A549 (cell line): Measurements from ENCODE around the gene HOXA7. TPM values are rescaled to one million over a fixed set of nuclear protein-coding genes. Genes with fewer than 3 reads are reported as not detected.

Source experiments
- ATAC-seq, 2 experiments: fragments of 200-7000 bp in 1 of 2; fragments of >200 bp in 1 of 2; cut with Nextera tagmentation in 1 of 2; cut with Tn5 transposase in 1 of 2; 3 replicates each; pipeline versions ENCODE4 v1.8.0 to v1.9.1; 2018 to 2020; ENCODE audit warnings: mild to moderate bottlenecking in 1 of 2, moderate library complexity in 1 of 2
- CTCF ChIA-PET: fragments of 300-600 bp; sonication (Branson Sonifier 250); formaldehyde crosslinking; extraction: SDS; loops from one replicate; lab custom pipeline; 2021; ENCODE audit warnings: antibody characterized with exemption, inconsistent platforms; lab: Yijun Ruan, JAX
- POLR2A ChIA-PET: fragments of 350-600 bp; formaldehyde crosslinking; extraction: SDS; loops from one replicate; lab custom pipeline; 2021; ENCODE audit warnings: antibody characterized with exemption, inconsistent platforms; lab: Yijun Ruan, JAX
- DNase-seq, 2 experiments: peaks; one replicate each; pipeline versions ENCODE4 v3.0.0 to v3.0.0-alpha.2; 2011 to 2016; ENCODE audit warnings: low read depth in 1 of 2, low spot score in 1 of 2
- FAIRE-seq: peaks from 2 replicates; lab custom pipeline; 2011; peaks lifted over from hg19 to GRCh38; lab: Jason Lieb, UNC
- H3K27ac ChIP-seq, 2 experiments: fragments of >200 bp; sonication (Bioruptor Twin); formaldehyde crosslinking; 3 replicates each; pipeline ENCODE4 v1.5.1; 2016 to 2017
- H3K4me1 ChIP-seq: fragments of >200 bp; sonication (Bioruptor Twin); formaldehyde crosslinking; 3 replicates; pipeline ENCODE4 v1.6.1; 2016
- H3K4me2 ChIP-seq: fragments of >200 bp; sonication (Bioruptor Twin); formaldehyde crosslinking; 3 replicates; pipeline ENCODE4 v1.6.1; 2016
- H3K4me3 ChIP-seq: fragments of >200 bp; sonication (Bioruptor Twin); formaldehyde crosslinking; 3 replicates; pipeline ENCODE4 v1.5.1; 2016
- H3K9me3 ChIP-seq: fragments of >200 bp; sonication (Bioruptor Twin); formaldehyde crosslinking; 3 replicates; pipeline ENCODE4 v1.6.1; 2016
- CTCF ChIP-seq: fragments of >200 bp; sonication (Bioruptor Twin); formaldehyde crosslinking; IDR thresholded peaks from 3 replicates; pipeline ENCODE4 v1.5.1; 2016
- EHF ChIP-seq: fragments of 250-450 bp; sonication (Bioruptor Pico); IDR thresholded peaks from 2 replicates; pipeline ENCODE4 v1.5.0; 2020; ENCODE audit warnings: mild to moderate bottlenecking
- FOXS1 ChIP-seq: fragments of 250-450 bp; sonication (Bioruptor Pico); IDR thresholded peaks from 2 replicates; pipeline ENCODE4 v1.5.0; 2020; ENCODE audit warnings: mild to moderate bottlenecking, moderate library complexity
- HMGXB4 ChIP-seq: fragments of 250-450 bp; sonication (Bioruptor Pico); IDR thresholded peaks from 2 replicates; pipeline ENCODE4 v1.5.0; 2021; ENCODE audit warnings: mild to moderate bottlenecking, moderate library complexity, borderline replicate concordance
- JUN ChIP-seq, 2 experiments: fragments of >200 bp; sonication (Bioruptor Twin); formaldehyde crosslinking; IDR thresholded peaks; 2 replicates in 1 of 2; 3 replicates in 1 of 2; pipeline ENCODE4 v1.6.1; 2016 to 2017
- MYC ChIP-seq: IDR thresholded peaks from 2 replicates; pipeline ENCODE4 v1.6.1; 2012; ENCODE audit warnings: mild to moderate bottlenecking, inconsistent platforms, low read length, improper control_type of control experiment, borderline replicate concordance
- POLR2A ChIP-seq: IDR thresholded peaks from 2 replicates; pipeline ENCODE4 v1.6.1; 2012; ENCODE audit warnings: mild to moderate bottlenecking, low read length
- RAD21 ChIP-seq, 2 experiments: fragments of >200 bp in 1 of 2; sonication (Bioruptor Twin) in 1 of 2; formaldehyde crosslinking in 1 of 2; IDR thresholded peaks in 1 of 2; conservative IDR thresholded peaks in 1 of 2; 2 replicates in 1 of 2; 3 replicates in 1 of 2; pipeline ENCODE4 v1.6.1; 2012 to 2018; ENCODE audit warnings: inconsistent platforms in 1 of 2
- SMC3 ChIP-seq: fragments of >200 bp; sonication (Bioruptor Twin); formaldehyde crosslinking; IDR thresholded peaks from 3 replicates; pipeline ENCODE4 v1.6.1; 2018; ENCODE audit warnings: inconsistent platforms
- WGBS: methylation state at CpG from one replicate; pipeline ENCODE4 v1.1.6; 2017; ENCODE audit errors: missing lambda C conversion rate; 5-methylcytosine and 5-hydroxymethylcytosine counted together
- polyA plus RNA-seq, 4 experiments: library from polyadenylated mRNA; depleted of rRNA in 3 of 4; stranded (reverse); fragments of >200 nt; fragmentation: RNase III in 1 of 4; extraction: RNeasy Plus Mini Kit Qiagen cat#74134 plus additional on column Dnase treatment in 1 of 4; gene quantifications; 2 replicates in 3 of 4; 3 replicates in 1 of 4; pipeline ENCODE4 v1.2.3, GENCODE V29; 2011 to 2017
- TF ChIP-seq, protein P1 (sequence below): fragments of >200 bp; sonication (Bioruptor Twin); formaldehyde crosslinking; IDR thresholded peaks from 3 replicates; pipeline ENCODE4 v1.6.1; 2016
- TF ChIP-seq, protein P2 (sequence below): fragments of 150-350 bp; IDR thresholded peaks from 2 replicates; pipeline ENCODE4 v1.6.1; 2014; ENCODE audit warnings: low read depth, mild to moderate bottlenecking, low read length
- TF ChIP-seq, protein P3 (sequence below): IDR thresholded peaks from 2 replicates; pipeline ENCODE4 v1.6.1; 2012

HOXA7 gene
- polyA plus RNA-seq, 2 of the 4 experiments (the other 2 are of a cell fraction) = 4.1 to 4.8 TPM

DNA sequence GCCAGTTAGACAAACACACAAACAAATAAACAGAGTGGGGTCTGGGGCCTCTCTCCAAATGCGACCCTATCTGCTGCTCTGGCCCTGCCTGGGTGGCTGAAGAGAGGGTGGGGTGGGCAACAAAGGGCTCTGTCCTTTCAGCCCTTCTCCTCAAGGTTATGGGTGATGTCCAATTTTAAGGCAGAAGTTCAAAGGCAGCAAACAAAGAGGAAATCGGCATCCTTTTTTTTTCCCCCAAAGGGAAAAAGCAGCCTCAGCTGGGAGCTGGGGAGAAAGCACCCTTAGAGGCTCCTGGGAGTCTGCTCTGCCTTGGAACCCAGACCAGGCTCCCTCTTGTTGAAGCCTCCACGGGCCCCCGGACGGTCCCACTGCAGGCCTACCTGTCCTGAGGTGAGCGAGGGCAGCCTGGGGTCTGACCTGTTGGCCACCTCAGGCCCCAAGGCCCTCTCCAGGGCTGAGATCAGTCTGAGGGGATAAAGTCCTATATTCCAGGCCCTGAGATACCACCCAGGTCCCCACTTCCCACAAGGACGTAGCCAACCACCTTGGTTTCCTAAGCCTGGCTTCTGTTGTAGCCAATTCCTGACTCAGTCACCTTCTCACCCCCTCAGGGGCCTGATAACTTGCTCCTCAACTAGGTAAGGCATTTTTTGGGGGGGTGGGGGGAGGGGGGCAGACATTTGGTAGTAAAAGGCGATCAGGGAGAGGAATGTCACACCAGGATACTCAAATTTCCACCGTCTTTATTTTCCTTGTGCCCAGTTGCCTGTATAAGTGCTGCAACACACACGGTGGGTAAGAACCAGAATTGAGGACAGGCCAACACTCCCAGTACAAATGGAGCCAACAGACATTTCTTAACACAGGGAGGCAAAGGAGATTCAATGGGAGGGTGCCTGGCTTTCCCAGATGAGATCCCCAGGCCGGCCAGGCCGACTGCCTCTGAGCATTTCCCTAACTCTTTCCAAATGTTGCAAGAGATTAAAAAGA, 24.3 kb upstream of the HOXA7 start (continued):
- no peak for TF ChIP-seq CTCF
- TF ChIP-seq, protein P1, sequence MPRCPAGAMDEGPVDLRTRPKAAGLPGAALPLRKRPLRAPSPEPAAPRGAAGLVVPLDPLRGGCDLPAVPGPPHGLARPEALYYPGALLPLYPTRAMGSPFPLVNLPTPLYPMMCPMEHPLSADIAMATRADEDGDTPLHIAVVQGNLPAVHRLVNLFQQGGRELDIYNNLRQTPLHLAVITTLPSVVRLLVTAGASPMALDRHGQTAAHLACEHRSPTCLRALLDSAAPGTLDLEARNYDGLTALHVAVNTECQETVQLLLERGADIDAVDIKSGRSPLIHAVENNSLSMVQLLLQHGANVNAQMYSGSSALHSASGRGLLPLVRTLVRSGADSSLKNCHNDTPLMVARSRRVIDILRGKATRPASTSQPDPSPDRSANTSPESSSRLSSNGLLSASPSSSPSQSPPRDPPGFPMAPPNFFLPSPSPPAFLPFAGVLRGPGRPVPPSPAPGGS = no peak
- TF ChIP-seq MYC = no peak
- TF ChIP-seq, protein P2, sequence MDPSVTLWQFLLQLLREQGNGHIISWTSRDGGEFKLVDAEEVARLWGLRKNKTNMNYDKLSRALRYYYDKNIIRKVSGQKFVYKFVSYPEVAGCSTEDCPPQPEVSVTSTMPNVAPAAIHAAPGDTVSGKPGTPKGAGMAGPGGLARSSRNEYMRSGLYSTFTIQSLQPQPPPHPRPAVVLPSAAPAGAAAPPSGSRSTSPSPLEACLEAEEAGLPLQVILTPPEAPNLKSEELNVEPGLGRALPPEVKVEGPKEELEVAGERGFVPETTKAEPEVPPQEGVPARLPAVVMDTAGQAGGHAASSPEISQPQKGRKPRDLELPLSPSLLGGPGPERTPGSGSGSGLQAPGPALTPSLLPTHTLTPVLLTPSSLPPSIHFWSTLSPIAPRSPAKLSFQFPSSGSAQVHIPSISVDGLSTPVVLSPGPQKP = no peak

DNA sequence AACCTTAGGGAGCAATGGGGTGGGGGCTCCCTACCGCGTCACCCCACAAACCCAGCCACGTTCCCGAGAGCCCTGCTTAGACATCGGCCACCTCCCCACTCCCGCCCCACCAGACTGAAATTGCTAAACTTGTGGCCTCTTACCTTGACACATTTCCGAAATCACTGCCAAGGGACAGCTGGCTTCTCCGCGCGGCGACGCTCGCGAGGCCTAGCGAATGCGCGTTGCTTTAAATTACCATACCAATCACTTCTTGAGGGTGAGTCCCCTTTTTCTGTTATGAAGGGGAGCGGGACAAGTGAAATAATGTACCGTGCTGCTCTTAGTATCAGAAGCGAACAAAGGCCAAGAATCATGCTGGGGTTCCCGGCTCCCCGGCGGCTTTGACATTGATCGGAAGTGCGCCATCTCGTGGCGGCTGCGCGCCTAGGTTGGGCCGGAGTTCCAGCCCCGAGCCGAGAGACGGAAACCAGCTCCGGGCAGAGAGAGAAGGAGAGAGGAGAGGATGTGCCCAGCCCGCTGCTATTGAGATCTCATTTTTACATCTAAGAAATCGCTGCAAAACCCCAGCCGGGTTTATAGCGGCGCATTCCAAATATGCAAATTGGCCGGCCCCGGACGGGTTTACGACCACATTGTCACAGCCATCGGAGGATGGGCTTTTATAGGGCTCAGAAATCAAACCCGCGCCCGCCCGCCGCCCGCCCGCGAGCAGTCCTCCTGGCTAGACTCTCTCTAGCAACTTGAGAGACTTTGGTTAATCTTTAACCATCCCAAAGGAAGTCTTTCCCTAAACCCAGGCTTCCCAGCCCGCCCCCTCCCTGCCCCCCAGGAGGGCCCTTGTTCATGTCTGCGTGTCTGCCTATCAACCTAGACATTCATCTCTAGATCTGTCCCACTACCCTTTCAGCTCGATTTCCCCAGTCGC, 23.3 kb upstream of the HOXA7 start:
- no peaks in the 10 kb centered on the region for H3K9me3 ChIP-seq
- peaks cover 21% of the 10 kb centered on the region for H3K4me1 ChIP-seq
- 30% methylated on average over 53 of the region's 56 CpGs for WGBS
- POLR2A ChIA-PET = interaction anchor here (1.0 to 1.5 kb wide), 3 partner anchors 23 to 560 kb away, joined by 3 read pairs; partner anchors contain the start of genes HOXA7 and TAX1BP1
- H3K27ac ChIP-seq = peak overlapping the region; percentile 84 to 87
- CTCF ChIA-PET = interaction anchor here (0.6 to 3.4 kb wide), 43 partner anchors 9 to 1292 kb away, joined by 3 to 33 read pairs (median 4); partner anchors contain the start of genes HOXA13, HOXA3, HOXA5 and HOXA7
- 0 out of 2 replicates have a peak, but pooled peaks have one; percentile 28 for TF ChIP-seq FOXS1 (CRISPR knock-in tag)
- no peak for TF ChIP-seq EHF (CRISPR knock-in tag)
- TF ChIP-seq, protein P3, sequence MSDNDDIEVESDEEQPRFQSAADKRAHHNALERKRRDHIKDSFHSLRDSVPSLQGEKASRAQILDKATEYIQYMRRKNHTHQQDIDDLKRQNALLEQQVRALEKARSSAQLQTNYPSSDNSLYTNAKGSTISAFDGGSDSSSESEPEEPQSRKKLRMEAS = no peak
- TF ChIP-seq SMC3 = peak; percentile 54; the same call in 2 of the 3 replicates
- TF ChIP-seq, protein P1 = 0 out of 3 replicates have a peak, but pooled peaks have one; percentile 32
- peak; percentile 84 for TF ChIP-seq CTCF
- peak; percentile 10 to 36; a peak in 1 of 5 replicates for TF ChIP-seq RAD21 (conservative IDR thresholded peaks at IDR 0.05 in 1 of 2, IDR thresholded peaks at IDR 0.05 in 1 of 2)
- peak; percentile 31; the same call in 1 of the 2 replicates for TF ChIP-seq POLR2A
- no peak for TF ChIP-seq HMGXB4 (CRISPR knock-in tag)
- TF ChIP-seq JUN (IDR thresholded peaks at IDR 0.05) = peak in 1 of 2 experiments; percentile 42; a peak in 1 of 5 replicates
- ATAC-seq (peak; percentile 85 to 94), DNase-seq (peak; percentile 85 to 95), FAIRE-seq (no peak)
- H3K4me2 ChIP-seq = peak overlapping the region; percentile 96
- peak overlapping the region; percentile 56 for H3K4me3 ChIP-seq
